GM19397 (cell line): ENCODE data around the gene ZDHHC22.
"Not testable (repeated sequence)": the region's sequence is repeated elsewhere in the genome, so short reads cannot be mapped to it uniquely, and the experiment has no call there.

ENCODE experiments used
- ATAC-seq: cut with Tn5 transposase; IDR thresholded peaks from one replicate; pipeline ENCODE4 v1.9.1; 2021; ENCODE audit warnings: mild to moderate bottlenecking, moderate library complexity; ENCODE audit not compliant: unreplicated experiment

Gene ZDHHC22

GRCh38 chr14:77141214-77142004 lies at the start of gene ZDHHC22:
Gene ZDHHC22, minus strand, starts transcription at chr14:77141791. Its CDS starts 2,053 bp downstream, at chr14:77139738.
- ATAC-seq: no peak

- no peak for ATAC-seq
These were observed 49.4 kb upstream of the ZDHHC22 start for GRCh38 chr14:77190977-77191376.

GRCh38 chr14:77189479-77189878 lies 47.9 kb upstream of the ZDHHC22 start:
- ATAC-seq: no peak

- ATAC-seq: no peak
These were observed 46.0 kb upstream of the ZDHHC22 start for GRCh38 chr14:77187649-77188012.

- no peak for ATAC-seq
These were observed 45.5 kb upstream of the ZDHHC22 start for GRCh38 chr14:77186911-77187648.

- no peak for ATAC-seq
These were observed 43.5 kb upstream of the ZDHHC22 start for GRCh38 chr14:77185093-77185465.

GRCh38 chr14:77184396-77185092 lies 43.0 kb upstream of the ZDHHC22 start:
- no peak for ATAC-seq

GRCh38 chr14:77183896-77184295 lies 42.3 kb upstream of the ZDHHC22 start:
- no peak for ATAC-seq

GRCh38 chr14:77181603-77182437 lies 40.2 kb upstream of the ZDHHC22 start, which contains the start of gene TMEM63C:
Gene TMEM63C, plus strand, starts transcription at chr14:77181798. Its CDS starts 37,016 bp downstream, at chr14:77218814.
- no peak for ATAC-seq

- no peak for ATAC-seq
These were observed 39.4 kb upstream of the ZDHHC22 start for GRCh38 chr14:77180726-77181602.

GRCh38 chr14:77178656-77179055 lies 37.1 kb upstream of the ZDHHC22 start:
- ATAC-seq: no peak

- no peak for ATAC-seq
These were observed 36.1 kb upstream of the ZDHHC22 start for GRCh38 chr14:77177702-77178101.

GRCh38 chr14:77175843-77176242 lies 34.3 kb upstream of the ZDHHC22 start:
- ATAC-seq: no peak

- ATAC-seq: not testable (repeated sequence)
These were observed 32.5 kb upstream of the ZDHHC22 start for GRCh38 chr14:77173911-77174617.

GRCh38 chr14:77172916-77173315 lies 31.3 kb upstream of the ZDHHC22 start:
- ATAC-seq: no peak

- no peak for ATAC-seq
These were observed 28.5 kb upstream of the ZDHHC22 start for GRCh38 chr14:77170045-77170444.

- ATAC-seq: no peak
These were observed 19.4 kb upstream of the ZDHHC22 start for GRCh38 chr14:77161011-77161410.

- no peak for ATAC-seq
These were observed 17.3 kb upstream of the ZDHHC22 start for GRCh38 chr14:77158882-77159255.
